Astrocyte (in vitro differentiated cells and primary cell): Measurements from ENCODE around the gene C18orf32. TPM values are rescaled to one million over a fixed set of nuclear protein-coding genes. Genes with fewer than 3 reads are reported as not detected.
"Not testable (repeated sequence)": the region's sequence is repeated elsewhere in the genome, so short reads cannot be mapped to it uniquely, and the experiment has no call there.

Experiments
- DNase-seq: peaks from one replicate; pipeline ENCODE4 v3.0.0-alpha.2; 2010; ENCODE audit warnings: low read depth
- FAIRE-seq: peaks from 2 replicates; lab custom pipeline; 2011; peaks lifted over from hg19 to GRCh38; lab: Jason Lieb, UNC
- H2AFZ ChIP-seq: 2 replicates; pipeline ENCODE4 v1.6.0; 2012; ENCODE audit warnings: low read depth, low read length, inconsistent platforms
- H3K27ac ChIP-seq: 2 replicates; pipeline ENCODE4 v1.5.1; 2011; ENCODE audit warnings: low read depth, low read length, inconsistent platforms
- H3K27me3 ChIP-seq: 2 replicates; pipeline ENCODE4 v1.6.0; 2011; ENCODE audit warnings: low read length, inconsistent platforms; ENCODE audit not compliant: insufficient read depth
- H3K36me3 ChIP-seq: 2 replicates; pipeline ENCODE4 v1.5.1; 2011; ENCODE audit warnings: low read length, inconsistent platforms; ENCODE audit not compliant: insufficient read depth
- H3K4me1 ChIP-seq: 2 replicates; pipeline ENCODE4 v1.5.1; 2011; ENCODE audit warnings: low read length, inconsistent platforms; ENCODE audit not compliant: insufficient read depth
- H3K4me2 ChIP-seq: 2 replicates; pipeline ENCODE4 v1.6.0; 2012; ENCODE audit warnings: low read length, inconsistent platforms
- H3K4me3 ChIP-seq: 2 replicates; pipeline ENCODE4 v1.5.1; 2011; ENCODE audit warnings: low read depth, mild to moderate bottlenecking, low read length, inconsistent platforms; ENCODE audit not compliant: insufficient read depth
- H3K79me2 ChIP-seq: 2 replicates; pipeline ENCODE4 v1.6.0; 2012; ENCODE audit warnings: mild to moderate bottlenecking, low read length, inconsistent platforms; ENCODE audit not compliant: insufficient read depth
- H3K9ac ChIP-seq: 2 replicates; pipeline ENCODE4 v1.6.0; 2012; ENCODE audit warnings: mild to moderate bottlenecking, low read length, inconsistent platforms
- H3K9me3 ChIP-seq: 2 replicates; pipeline ENCODE4 v1.5.1; 2012; ENCODE audit warnings: low read depth, mild to moderate bottlenecking, low read length, inconsistent platforms; ENCODE audit not compliant: insufficient read depth
- H4K20me1 ChIP-seq: 2 replicates; pipeline ENCODE4 v1.6.0; 2012; ENCODE audit warnings: low read length, inconsistent platforms; ENCODE audit not compliant: insufficient read depth
- H3K27ac Mint-ChIP-seq: one replicate; pipeline ENCODE4 v1.8.0; 2021; ENCODE audit warnings: mild to moderate bottlenecking, mixed read lengths; ENCODE audit not compliant: unreplicated experiment
- H3K27me3 Mint-ChIP-seq: one replicate; pipeline ENCODE4 v1.8.0; 2021; ENCODE audit warnings: low read depth, mixed read lengths; ENCODE audit not compliant: unreplicated experiment
- H3K36me3 Mint-ChIP-seq: one replicate; pipeline ENCODE4 v1.8.0; 2021; ENCODE audit warnings: low read depth, mixed read lengths; ENCODE audit not compliant: unreplicated experiment
- H3K4me1 Mint-ChIP-seq: one replicate; pipeline ENCODE4 v1.8.0; 2021; ENCODE audit warnings: low read depth, mixed read lengths; ENCODE audit not compliant: unreplicated experiment
- H3K4me3 Mint-ChIP-seq: one replicate; pipeline ENCODE4 v1.8.0; 2021; ENCODE audit warnings: mild to moderate bottlenecking, moderate library complexity, mixed read lengths; ENCODE audit not compliant: unreplicated experiment
- H3K9me3 Mint-ChIP-seq: one replicate; pipeline ENCODE4 v1.8.0; 2021; ENCODE audit warnings: mild to moderate bottlenecking, mixed read lengths; ENCODE audit not compliant: unreplicated experiment
- EZH2 ChIP-seq: IDR thresholded peaks from 2 replicates; pipeline ENCODE4 v1.6.1; 2012; ENCODE audit warnings: mild to moderate bottlenecking, low read length, inconsistent platforms; ENCODE audit not compliant: insufficient read depth
- total RNA-seq: library from RNA; stranded (reverse); gene quantifications from 2 replicates; pipeline ENCODE4 v1.2.1, GENCODE V29; 2021
- TF ChIP-seq, protein P1 (sequence below): IDR thresholded peaks from 2 replicates; pipeline ENCODE4 v1.5.1; 2011; ENCODE audit warnings: low read depth, mild to moderate bottlenecking, inconsistent platforms, low read length, moderate library complexity; ENCODE audit not compliant: insufficient read depth

The C18orf32 gene
- total RNA-seq, 1 donor from 2014 or later, result 40.3 TPM

DNA sequence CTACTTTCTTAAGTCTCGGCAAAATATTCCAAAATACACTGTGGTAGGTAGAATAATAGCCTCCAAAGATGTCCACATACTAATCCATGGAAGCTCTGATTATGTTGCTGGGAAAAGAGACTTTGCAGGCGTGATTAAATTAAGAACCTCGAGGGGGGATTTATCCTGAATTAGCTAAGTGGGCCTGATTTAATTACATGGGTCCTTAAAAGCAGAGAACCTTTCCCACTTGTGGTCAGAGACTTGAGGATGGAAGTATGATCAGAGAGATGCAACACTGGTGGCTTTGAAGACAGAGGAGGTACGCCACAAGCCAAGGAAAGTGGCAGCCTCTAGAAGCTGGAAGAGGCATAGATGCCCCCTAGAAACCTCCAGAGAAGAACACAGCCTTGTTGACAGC, 29.4 kb downstream of the C18orf32 start:
- Histone ChIP-seq H3K4me3 (no peak overlapping the region), H3K9ac (no peak overlapping the region), H4K20me1 (peaks cover 23% of the 10 kb centered on the region), H3K36me3 (no peaks in the 10 kb centered on the region), H3K27ac (no peak overlapping the region), H3K9me3 (no peaks in the 10 kb centered on the region), H3K27me3 (no peaks in the 10 kb centered on the region), H3K4me1 (peaks cover 10% of the 10 kb centered on the region), H3K4me2 (no peak overlapping the region), H3K79me2 (peaks cover 50% of the 10 kb centered on the region), H2AFZ (no peak overlapping the region)
- Mint-ChIP-seq H3K27me3 (no peaks in the 10 kb centered on the region), H3K9me3 (no peaks in the 10 kb centered on the region), H3K36me3 (peaks cover 2% of the 10 kb centered on the region), H3K4me1 (peaks cover 10% of the 10 kb centered on the region), H3K4me3 (no peak overlapping the region), H3K27ac (no peak overlapping the region)
- no peak for FAIRE-seq
- no peak for DNase-seq
- no peak for TF ChIP-seq EZH2
- TF ChIP-seq, protein P1, sequence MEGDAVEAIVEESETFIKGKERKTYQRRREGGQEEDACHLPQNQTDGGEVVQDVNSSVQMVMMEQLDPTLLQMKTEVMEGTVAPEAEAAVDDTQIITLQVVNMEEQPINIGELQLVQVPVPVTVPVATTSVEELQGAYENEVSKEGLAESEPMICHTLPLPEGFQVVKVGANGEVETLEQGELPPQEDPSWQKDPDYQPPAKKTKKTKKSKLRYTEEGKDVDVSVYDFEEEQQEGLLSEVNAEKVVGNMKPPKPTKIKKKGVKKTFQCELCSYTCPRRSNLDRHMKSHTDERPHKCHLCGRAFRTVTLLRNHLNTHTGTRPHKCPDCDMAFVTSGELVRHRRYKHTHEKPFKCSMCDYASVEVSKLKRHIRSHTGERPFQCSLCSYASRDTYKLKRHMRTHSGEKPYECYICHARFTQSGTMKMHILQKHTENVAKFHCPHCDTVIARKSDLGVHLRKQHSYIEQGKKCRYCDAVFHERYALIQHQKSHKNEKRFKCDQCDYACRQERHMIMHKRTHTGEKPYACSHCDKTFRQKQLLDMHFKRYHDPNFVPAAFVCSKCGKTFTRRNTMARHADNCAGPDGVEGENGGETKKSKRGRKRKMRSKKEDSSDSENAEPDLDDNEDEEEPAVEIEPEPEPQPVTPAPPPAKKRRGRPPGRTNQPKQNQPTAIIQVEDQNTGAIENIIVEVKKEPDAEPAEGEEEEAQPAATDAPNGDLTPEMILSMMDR, result no peak

DNA sequence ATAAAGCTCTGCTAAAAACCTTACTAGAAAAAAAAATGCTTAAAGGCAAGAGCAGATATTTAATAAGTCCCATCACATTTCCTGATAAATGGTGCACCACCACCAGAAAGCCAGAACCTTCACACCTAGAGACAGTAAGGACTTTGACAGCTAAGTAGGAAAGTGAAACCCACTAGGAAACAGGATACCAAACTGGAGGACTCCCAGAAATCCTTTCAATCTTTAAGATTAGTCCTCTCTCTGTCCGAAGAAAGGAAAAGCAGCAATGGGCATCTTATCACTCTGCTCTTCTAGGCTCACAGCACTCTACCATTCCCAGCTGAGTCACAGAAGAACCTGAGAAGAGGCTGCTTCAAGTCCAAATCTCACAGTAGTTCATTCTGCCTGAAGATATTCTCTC, 30.2 kb downstream of the C18orf32 start:
- no peak overlapping the region for H3K9ac ChIP-seq
- no peak overlapping the region for H2AFZ ChIP-seq
- Mint-ChIP-seq H3K4me3 (no peak overlapping the region), H3K27ac (no peak overlapping the region), H3K36me3 (peaks cover 6% of the 10 kb centered on the region), H3K9me3 (peaks cover 2% of the 10 kb centered on the region), H3K27me3 (no peaks in the 10 kb centered on the region), H3K4me1 (peaks cover 10% of the 10 kb centered on the region)
- TF ChIP-seq EZH2, result no peak
- TF ChIP-seq, protein P1, result no peak
- H3K4me2 ChIP-seq, result no peak overlapping the region
- H3K4me3 ChIP-seq, result no peak overlapping the region
- H3K27me3 ChIP-seq, result no peaks in the 10 kb centered on the region
- FAIRE-seq (no peak), DNase-seq (peak; percentile 29)
- peaks cover 50% of the 10 kb centered on the region for H3K79me2 ChIP-seq
- H4K20me1 ChIP-seq, result peaks cover 23% of the 10 kb centered on the region
- H3K4me1 ChIP-seq, result peaks cover 10% of the 10 kb centered on the region
- H3K27ac ChIP-seq, result no peak overlapping the region
- no peaks in the 10 kb centered on the region for H3K9me3 ChIP-seq
- no peaks in the 10 kb centered on the region for H3K36me3 ChIP-seq

DNA sequence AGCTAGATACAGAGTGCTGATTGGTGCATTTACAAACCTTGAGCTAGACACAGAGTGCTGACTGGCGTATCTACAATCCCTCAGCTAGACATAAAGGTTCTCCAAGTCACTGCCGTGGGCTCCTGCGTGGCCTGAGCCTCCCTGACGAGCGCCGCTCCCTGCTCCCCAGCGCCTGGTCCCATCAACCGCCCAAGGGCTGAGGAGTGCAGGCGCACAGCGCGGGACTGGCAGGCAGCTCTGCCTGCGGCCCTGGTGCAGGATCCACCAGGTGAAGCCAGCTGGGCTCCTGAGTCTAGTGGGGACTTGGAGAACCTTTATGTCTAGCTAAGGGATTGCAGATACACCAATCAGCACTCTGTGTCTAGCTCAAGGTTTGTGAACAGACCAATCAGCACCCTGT, 34.5 kb downstream of the C18orf32 start:
- not testable (repeated sequence) for H3K36me3 ChIP-seq, DNase-seq, FAIRE-seq, H3K9ac ChIP-seq, H3K4me2 ChIP-seq, H3K4me1 ChIP-seq, H3K9me3 ChIP-seq, H3K4me3 Mint-ChIP-seq, H3K27ac ChIP-seq, H3K4me1 Mint-ChIP-seq, H3K27me3 ChIP-seq, H3K27me3 Mint-ChIP-seq, H3K27ac Mint-ChIP-seq, H2AFZ ChIP-seq, H3K4me3 ChIP-seq
- peaks cover 25% of the 10 kb centered on the region for H4K20me1 ChIP-seq
- Mint-ChIP-seq H3K9me3 (peaks cover 12% of the 10 kb centered on the region), H3K36me3 (peaks cover 24% of the 10 kb centered on the region)
- H3K79me2 ChIP-seq, result peaks cover 30% of the 10 kb centered on the region
